Spinal cord (tissue), 10 donors: ENCODE measurements around the gene KRR1. TPM values are rescaled to one million over a fixed set of nuclear protein-coding genes. Genes with fewer than 3 reads are reported as not detected.
A peak's percentile ranks its signal among the peaks of the same experiment; 100 is the strongest.
"Not testable (repeated sequence)": the region's sequence is repeated elsewhere in the genome, so short reads cannot be mapped to it uniquely, and the experiment has no call there.

Experiments
- DNase-seq, 6 donors: peaks; one replicate each; pipeline versions ENCODE4 v3.0.0 to v3.0.0-alpha.2; 2013 to 2015; ENCODE audit warnings: low spot score in 6 of 6, low read depth in 4 of 6
- H3K27ac ChIP-seq: one replicate; pipeline ENCODE4 v1.5.1; 2013; ENCODE audit warnings: low read depth, low read length, control low read depth
- H3K27me3 ChIP-seq: one replicate; pipeline ENCODE4 v1.6.1; 2013; ENCODE audit warnings: low read length; ENCODE audit not compliant: control insufficient read depth, insufficient read depth
- H3K36me3 ChIP-seq: one replicate; pipeline ENCODE4 v1.6.1; 2013; ENCODE audit warnings: low read length; ENCODE audit not compliant: control insufficient read depth, insufficient read depth
- H3K4me1 ChIP-seq: one replicate; pipeline ENCODE4 v1.6.1; 2013; ENCODE audit warnings: low read length; ENCODE audit not compliant: control insufficient read depth, insufficient read depth
- H3K4me3 ChIP-seq: one replicate; pipeline ENCODE4 v1.5.1; 2013; ENCODE audit warnings: low read depth, low read length, control low read depth
- H3K9me3 ChIP-seq: one replicate; pipeline ENCODE4 v1.6.1; 2013; ENCODE audit warnings: low read length; ENCODE audit not compliant: control insufficient read depth, insufficient read depth
- WGBS: methylation state at CpG from one replicate; pipeline ENCODE4 v1.1.5; 2013; ENCODE audit warnings: missing lambda C conversion rate; ENCODE audit not compliant: insufficient coverage; 5-methylcytosine and 5-hydroxymethylcytosine counted together
- polyA plus RNA-seq, 2 donors: library from polyadenylated mRNA; unstranded; fragments of 120-200 nt; gene quantifications; one replicate each; pipeline ENCODE4 v1.2.1, GENCODE V29; 2013; ENCODE audit not compliant: insufficient read length in 2 of 2
- total RNA-seq, 2 donors: library from RNA; depleted of rRNA in 1 of 2; stranded (reverse); fragments of 120-200 nt in 1 of 2; fragments of >200 nt in 1 of 2; gene quantifications; one replicate each; pipeline versions ENCODE4 v1.2.3 to v1.2.4, GENCODE V29; 2013 to 2014
- donor health status: healthy.

Gene KRR1
- total and polyA plus RNA-seq, 4 donors, result 30.5 to 79.5 (median 40.5) TPM

GRCh38 chr12:75503866-75504265, 7.5 kb downstream of the KRR1 start:
- Histone ChIP-seq H3K4me1 (no peaks in the 10 kb centered on the region), H3K27me3 (no peaks in the 10 kb centered on the region), H3K36me3 (no peaks in the 10 kb centered on the region), H3K4me3 (no peak overlapping the region), H3K9me3 (no peaks in the 10 kb centered on the region), H3K27ac (no peak overlapping the region)
- no CpG with 5 or more reads among the region's 3 CpGs for WGBS
- no peak for DNase-seq

GRCh38 chr12:75503459-75503858, 8.0 kb downstream of the KRR1 start:
- no peak for DNase-seq
- no peaks in the 10 kb centered on the region for H3K36me3 ChIP-seq
- no peaks in the 10 kb centered on the region for H3K9me3 ChIP-seq
- 74% methylated on average over 2 of the region's 3 CpGs for WGBS
- H3K4me3 ChIP-seq, result no peak overlapping the region
- no peaks in the 10 kb centered on the region for H3K27me3 ChIP-seq
- no peak overlapping the region for H3K27ac ChIP-seq
- H3K4me1 ChIP-seq, result no peaks in the 10 kb centered on the region

- H3K4me3 ChIP-seq, result no peak overlapping the region
- H3K27ac ChIP-seq, result no peak overlapping the region
- no peaks in the 10 kb centered on the region for H3K9me3 ChIP-seq
- no peaks in the 10 kb centered on the region for H3K4me1 ChIP-seq
- WGBS, result no CpG with 5 or more reads among the region's 2 CpGs
- H3K36me3 ChIP-seq, result no peaks in the 10 kb centered on the region
- no peak for DNase-seq
- no peaks in the 10 kb centered on the region for H3K27me3 ChIP-seq
Measured at GRCh38 chr12:75491169-75491568, 20.2 kb downstream of the KRR1 start.

- H3K27ac ChIP-seq, result no peak overlapping the region
- H3K27me3 ChIP-seq, result no peaks in the 10 kb centered on the region
- H3K36me3 ChIP-seq, result no peaks in the 10 kb centered on the region
- H3K9me3 ChIP-seq, result no peaks in the 10 kb centered on the region
- no peak overlapping the region for H3K4me3 ChIP-seq
- no peaks in the 10 kb centered on the region for H3K4me1 ChIP-seq
- no peak for DNase-seq
- WGBS, result 80% methylated on average over 7 of the region's 7 CpGs
Measured at GRCh38 chr12:75489613-75490210, 21.7 kb downstream of the KRR1 start.

- Histone ChIP-seq H3K36me3 (no peaks in the 10 kb centered on the region), H3K27me3 (no peaks in the 10 kb centered on the region), H3K27ac (no peak overlapping the region), H3K9me3 (no peaks in the 10 kb centered on the region), H3K4me3 (no peak overlapping the region), H3K4me1 (no peaks in the 10 kb centered on the region)
- 90% methylated on average over 2 of the region's 2 CpGs for WGBS
- DNase-seq, result no peak
Measured at GRCh38 chr12:75489187-75489586, 22.2 kb downstream of the KRR1 start.

GRCh38 chr12:75488553-75488952, 22.9 kb downstream of the KRR1 start:
- DNase-seq, result peak in 1 of 6 donors; percentile 23

GRCh38 chr12:75487308-75487707, 24.1 kb downstream of the KRR1 start:
- DNase-seq, result no peak
- no peak overlapping the region for H3K27ac ChIP-seq
- H3K4me1 ChIP-seq, result no peaks in the 10 kb centered on the region
- no CpG with 5 or more reads among the region's 4 CpGs for WGBS
- H3K36me3 ChIP-seq, result no peaks in the 10 kb centered on the region
- H3K4me3 ChIP-seq, result no peak overlapping the region
- no peaks in the 10 kb centered on the region for H3K9me3 ChIP-seq
- H3K27me3 ChIP-seq, result no peaks in the 10 kb centered on the region

More at GRCh38 chr12:75488553-75488952, 22.9 kb downstream of the KRR1 start:
- Histone ChIP-seq H3K4me1 (no peaks in the 10 kb centered on the region), H3K27ac (no peak overlapping the region), H3K9me3 (no peaks in the 10 kb centered on the region), H3K27me3 (no peaks in the 10 kb centered on the region), H3K4me3 (no peak overlapping the region), H3K36me3 (no peaks in the 10 kb centered on the region)

GRCh38 chr12:75484450-75484849, 27.0 kb downstream of the KRR1 start:
- not testable (repeated sequence) for H3K9me3 ChIP-seq, H3K27me3 ChIP-seq, H3K4me3 ChIP-seq, H3K27ac ChIP-seq, H3K36me3 ChIP-seq, H3K4me1 ChIP-seq, DNase-seq
- WGBS, result 92% methylated on average over 1 of the region's 2 CpGs

- Histone ChIP-seq H3K27ac (no peak overlapping the region), H3K4me1 (no peaks in the 10 kb centered on the region), H3K9me3 (no peaks in the 10 kb centered on the region), H3K27me3 (no peaks in the 10 kb centered on the region), H3K36me3 (no peaks in the 10 kb centered on the region), H3K4me3 (no peak overlapping the region)
- DNase-seq, result no peak
- WGBS, result 87% methylated on average over 2 of the region's 2 CpGs
Measured at GRCh38 chr12:75483431-75483830, 28.0 kb downstream of the KRR1 start.

- no CpG with 5 or more reads among the region's 4 CpGs for WGBS
- no peak for DNase-seq
- Histone ChIP-seq H3K27ac (no peak overlapping the region), H3K4me3 (no peak overlapping the region), H3K27me3 (no peaks in the 10 kb centered on the region), H3K9me3 (no peaks in the 10 kb centered on the region), H3K4me1 (no peaks in the 10 kb centered on the region), H3K36me3 (no peaks in the 10 kb centered on the region)
Measured at GRCh38 chr12:75482646-75483045, 28.8 kb downstream of the KRR1 start.
